K562 (cell line): Measurements from ENCODE around the gene ARHGEF12. TPM values are rescaled to one million over a fixed set of nuclear protein-coding genes. Genes with fewer than 3 reads are reported as not detected.

Experiments
- ADNP ChIP-seq: fragments of 200-800 bp; sonication (Bioruptor generic); IDR thresholded peaks from 2 replicates; pipeline ENCODE4 v1.6.1; 2016; ENCODE audit warnings: missing genetic modification characterization, missing compliant biosample characterization
- DMBX1 ChIP-seq: fragments of 250-450 bp; sonication (Bioruptor Pico); IDR thresholded peaks from 2 replicates; pipeline ENCODE4 v1.8.0; 2022; ENCODE audit warnings: inconsistent platforms, mild to moderate bottlenecking, moderate library complexity, borderline replicate concordance
- HDAC3 ChIP-seq: fragments of 450-650 bp; IDR thresholded peaks from 2 replicates; pipeline ENCODE4 v1.6.1; 2018; ENCODE audit warnings: borderline replicate concordance, mild to moderate bottlenecking, moderate library complexity; ENCODE audit not compliant: partially characterized antibody
- JUND ChIP-seq, 2 experiments: IDR thresholded peaks; 2 replicates in 1 of 2; 3 replicates in 1 of 2; pipeline ENCODE4 v1.6.1; 2011; ENCODE audit warnings: borderline replicate concordance in 2 of 2, low read depth in 2 of 2, low read length in 2 of 2, improper control_type of control experiment in 1 of 2, missing biosample characterization in 1 of 2, missing genetic modification characterization in 1 of 2, missing genetic modification reagents in 1 of 2
- KLF13 ChIP-seq: fragments of 450-650 bp; IDR thresholded peaks from 2 replicates; pipeline ENCODE4 v1.6.1; 2016; ENCODE audit warnings: missing genetic modification characterization, low read depth, mild to moderate bottlenecking, missing compliant biosample characterization, moderate library complexity, borderline replicate concordance
- MCM7 ChIP-seq, 2 experiments: fragments of 450-650 bp; IDR thresholded peaks; 2 replicates each; pipeline ENCODE4 v1.6.1; 2016 to 2018
- NFE2L1 ChIP-seq: fragments of 450-650 bp; IDR thresholded peaks from 2 replicates; pipeline ENCODE4 v1.6.1; 2016; ENCODE audit warnings: missing genetic modification characterization, low read depth, mild to moderate bottlenecking, missing compliant biosample characterization, moderate library complexity, borderline replicate concordance
- RAD21 ChIP-seq, 2 experiments: fragments of 250-450 bp in 1 of 2; fragments of 450-650 bp in 1 of 2; sonication (Bioruptor Pico) in 1 of 2; formaldehyde crosslinking in 1 of 2; IDR thresholded peaks in 1 of 2; conservative IDR thresholded peaks in 1 of 2; 2 replicates each; pipeline versions ENCODE4 v1.4.0 to v1.8.0; 2020 to 2022; ENCODE audit warnings: mild to moderate bottlenecking in 2 of 2, moderate library complexity in 1 of 2
- RBM25 ChIP-seq: fragments of 200-400 bp; formaldehyde crosslinking; IDR thresholded peaks from 2 replicates; pipeline ENCODE4 v1.6.1; 2018; ENCODE audit warnings: low read length, low read depth, moderate library complexity; ENCODE audit not compliant: severe bottlenecking
- TSC22D4 ChIP-seq: fragments of 450-650 bp; IDR thresholded peaks from 2 replicates; pipeline ENCODE4 v1.6.1; 2016; ENCODE audit warnings: missing genetic modification characterization, missing biosample characterization, control low read depth
- U2AF1 ChIP-seq: fragments of 200-400 bp; formaldehyde crosslinking; optimal IDR thresholded peaks from 2 replicates; pipeline ENCODE3; 2017; ENCODE audit warnings: mild to moderate bottlenecking, low read depth, low read length, moderate library complexity
- ZBTB26 ChIP-seq: fragments of 450-650 bp; formaldehyde crosslinking; IDR thresholded peaks from 2 replicates; pipeline ENCODE4 v1.4.0; 2022; ENCODE audit warnings: missing genetic modification characterization
- ZNF717 ChIP-seq: fragments of 250-450 bp; sonication (Bioruptor Pico); IDR thresholded peaks from 2 replicates; pipeline ENCODE4 v1.5.0; 2021
- polyA plus RNA-seq, 8 experiments: library from polyadenylated mRNA; depleted of rRNA in 4 of 8; stranded (reverse) in 5 of 8; unstranded in 3 of 8; fragments of >200 nt; fragmentation: Nextera tagmentation in 2 of 8; fragmentation: Illumina TruSeq in 1 of 8; extraction: Ambion mirVana in 2 of 8; extraction: Trizol in 1 of 8; gene quantifications; 2 replicates each; pipeline versions ENCODE4 v1.2.1 to v1.2.3, GENCODE V29; 2011 to 2014; ENCODE audit warnings: inconsistent platforms in 1 of 8, missing spikeins in 1 of 8
- total RNA-seq, 7 experiments: library from RNA; depleted of rRNA in 6 of 7; stranded (reverse); fragments of >200 nt in 6 of 7; fragmentation: Illumina TruSeq in 2 of 7; extraction: Trizol in 2 of 7; gene quantifications; 2 replicates each; pipeline versions ENCODE4 v1.2.1 to v1.2.3, GENCODE V29; 2011 to 2021; ENCODE audit warnings: low replicate concordance in 1 of 7
- TF ChIP-seq, protein P1 (sequence below): fragments of 200-600 bp; sonication (generic); IDR thresholded peaks from one replicate; pipeline ENCODE4 v1.6.1; 2012; ENCODE audit warnings: mild to moderate bottlenecking, low read depth, low read length, inconsistent platforms

Gene ARHGEF12
- total and polyA plus RNA-seq, 9 of the 15 experiments (the other 6 are each of a cell fraction or from before 2014, with no cell fraction given), result 3.5 to 51.7 (median 29.5) TPM

GRCh38 chr11:120335908-120336640 is at the start of gene ARHGEF12 (continued):
- TF ChIP-seq, protein P1, sequence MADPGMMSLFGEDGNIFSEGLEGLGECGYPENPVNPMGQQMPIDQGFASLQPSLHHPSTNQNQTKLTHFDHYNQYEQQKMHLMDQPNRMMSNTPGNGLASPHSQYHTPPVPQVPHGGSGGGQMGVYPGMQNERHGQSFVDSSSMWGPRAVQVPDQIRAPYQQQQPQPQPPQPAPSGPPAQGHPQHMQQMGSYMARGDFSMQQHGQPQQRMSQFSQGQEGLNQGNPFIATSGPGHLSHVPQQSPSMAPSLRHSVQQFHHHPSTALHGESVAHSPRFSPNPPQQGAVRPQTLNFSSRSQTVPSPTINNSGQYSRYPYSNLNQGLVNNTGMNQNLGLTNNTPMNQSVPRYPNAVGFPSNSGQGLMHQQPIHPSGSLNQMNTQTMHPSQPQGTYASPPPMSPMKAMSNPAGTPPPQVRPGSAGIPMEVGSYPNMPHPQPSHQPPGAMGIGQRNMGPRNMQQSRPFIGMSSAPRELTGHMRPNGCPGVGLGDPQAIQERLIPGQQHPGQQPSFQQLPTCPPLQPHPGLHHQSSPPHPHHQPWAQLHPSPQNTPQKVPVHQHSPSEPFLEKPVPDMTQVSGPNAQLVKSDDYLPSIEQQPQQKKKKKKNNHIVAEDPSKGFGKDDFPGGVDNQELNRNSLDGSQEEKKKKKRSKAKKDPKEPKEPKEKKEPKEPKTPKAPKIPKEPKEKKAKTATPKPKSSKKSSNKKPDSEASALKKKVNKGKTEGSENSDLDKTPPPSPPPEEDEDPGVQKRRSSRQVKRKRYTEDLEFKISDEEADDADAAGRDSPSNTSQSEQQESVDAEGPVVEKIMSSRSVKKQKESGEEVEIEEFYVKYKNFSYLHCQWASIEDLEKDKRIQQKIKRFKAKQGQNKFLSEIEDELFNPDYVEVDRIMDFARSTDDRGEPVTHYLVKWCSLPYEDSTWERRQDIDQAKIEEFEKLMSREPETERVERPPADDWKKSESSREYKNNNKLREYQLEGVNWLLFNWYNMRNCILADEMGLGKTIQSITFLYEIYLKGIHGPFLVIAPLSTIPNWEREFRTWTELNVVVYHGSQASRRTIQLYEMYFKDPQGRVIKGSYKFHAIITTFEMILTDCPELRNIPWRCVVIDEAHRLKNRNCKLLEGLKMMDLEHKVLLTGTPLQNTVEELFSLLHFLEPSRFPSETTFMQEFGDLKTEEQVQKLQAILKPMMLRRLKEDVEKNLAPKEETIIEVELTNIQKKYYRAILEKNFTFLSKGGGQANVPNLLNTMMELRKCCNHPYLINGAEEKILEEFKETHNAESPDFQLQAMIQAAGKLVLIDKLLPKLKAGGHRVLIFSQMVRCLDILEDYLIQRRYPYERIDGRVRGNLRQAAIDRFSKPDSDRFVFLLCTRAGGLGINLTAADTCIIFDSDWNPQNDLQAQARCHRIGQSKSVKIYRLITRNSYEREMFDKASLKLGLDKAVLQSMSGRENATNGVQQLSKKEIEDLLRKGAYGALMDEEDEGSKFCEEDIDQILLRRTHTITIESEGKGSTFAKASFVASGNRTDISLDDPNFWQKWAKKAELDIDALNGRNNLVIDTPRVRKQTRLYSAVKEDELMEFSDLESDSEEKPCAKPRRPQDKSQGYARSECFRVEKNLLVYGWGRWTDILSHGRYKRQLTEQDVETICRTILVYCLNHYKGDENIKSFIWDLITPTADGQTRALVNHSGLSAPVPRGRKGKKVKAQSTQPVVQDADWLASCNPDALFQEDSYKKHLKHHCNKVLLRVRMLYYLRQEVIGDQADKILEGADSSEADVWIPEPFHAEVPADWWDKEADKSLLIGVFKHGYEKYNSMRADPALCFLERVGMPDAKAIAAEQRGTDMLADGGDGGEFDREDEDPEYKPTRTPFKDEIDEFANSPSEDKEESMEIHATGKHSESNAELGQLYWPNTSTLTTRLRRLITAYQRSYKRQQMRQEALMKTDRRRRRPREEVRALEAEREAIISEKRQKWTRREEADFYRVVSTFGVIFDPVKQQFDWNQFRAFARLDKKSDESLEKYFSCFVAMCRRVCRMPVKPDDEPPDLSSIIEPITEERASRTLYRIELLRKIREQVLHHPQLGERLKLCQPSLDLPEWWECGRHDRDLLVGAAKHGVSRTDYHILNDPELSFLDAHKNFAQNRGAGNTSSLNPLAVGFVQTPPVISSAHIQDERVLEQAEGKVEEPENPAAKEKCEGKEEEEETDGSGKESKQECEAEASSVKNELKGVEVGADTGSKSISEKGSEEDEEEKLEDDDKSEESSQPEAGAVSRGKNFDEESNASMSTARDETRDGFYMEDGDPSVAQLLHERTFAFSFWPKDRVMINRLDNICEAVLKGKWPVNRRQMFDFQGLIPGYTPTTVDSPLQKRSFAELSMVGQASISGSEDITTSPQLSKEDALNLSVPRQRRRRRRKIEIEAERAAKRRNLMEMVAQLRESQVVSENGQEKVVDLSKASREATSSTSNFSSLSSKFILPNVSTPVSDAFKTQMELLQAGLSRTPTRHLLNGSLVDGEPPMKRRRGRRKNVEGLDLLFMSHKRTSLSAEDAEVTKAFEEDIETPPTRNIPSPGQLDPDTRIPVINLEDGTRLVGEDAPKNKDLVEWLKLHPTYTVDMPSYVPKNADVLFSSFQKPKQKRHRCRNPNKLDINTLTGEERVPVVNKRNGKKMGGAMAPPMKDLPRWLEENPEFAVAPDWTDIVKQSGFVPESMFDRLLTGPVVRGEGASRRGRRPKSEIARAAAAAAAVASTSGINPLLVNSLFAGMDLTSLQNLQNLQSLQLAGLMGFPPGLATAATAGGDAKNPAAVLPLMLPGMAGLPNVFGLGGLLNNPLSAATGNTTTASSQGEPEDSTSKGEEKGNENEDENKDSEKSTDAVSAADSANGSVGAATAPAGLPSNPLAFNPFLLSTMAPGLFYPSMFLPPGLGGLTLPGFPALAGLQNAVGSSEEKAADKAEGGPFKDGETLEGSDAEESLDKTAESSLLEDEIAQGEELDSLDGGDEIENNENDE, result no peak
- TF ChIP-seq TSC22D4 (tag) (no peak), MCM7 (IDR thresholded peaks at IDR 0.05) (no peak), DMBX1 (peak; percentile 85), ZBTB26 (CRISPR knock-in tag) (no peak), RBM25 (no peak), ZNF717 (no peak), HDAC3 (peak; percentile 64), NFE2L1 (tag) (no peak), JUND (IDR thresholded peaks at IDR 0.05; ENCODE audit: borderline replicate concordance, low read depth, low read length) (peak; percentile 58), JUND (tag; IDR thresholded peaks at IDR 0.05; ENCODE audit: borderline replicate concordance, low read depth, low read length) (no peak; the same call in 2 of the 3 replicates), ADNP (tag) (peak; percentile 35; the same call in 1 of the 2 replicates), KLF13 (tag) (no peak), U2AF1 (no peak), RAD21 (CRISPR knock-in tag; conservative IDR thresholded peaks at IDR 0.05 in 1 of 2, IDR thresholded peaks at IDR 0.05 in 1 of 2) (peak; percentile 19 to 26; a peak in 3 of 4 replicates)
